T-helper 22 cell (primary cell): ENCODE measurements around the gene ZNF776.
"Not testable (repeated sequence)": the region's sequence is repeated elsewhere in the genome, so short reads cannot be mapped to it uniquely, and the experiment has no call there.

Source experiments
- DNase-seq: peaks from one replicate; pipeline ENCODE4 v3.0.0-alpha.2; 2020; ENCODE audit warnings: low read depth

The ZNF776 gene

GRCh38 chr19:57778336-57778735 lies 31.7 kb downstream of the ZNF776 start:
- DNase-seq: no peak

- DNase-seq: no peak
Observed at GRCh38 chr19:57779220-57779845, 32.7 kb downstream of the ZNF776 start.

- DNase-seq: no peak
Observed at GRCh38 chr19:57786286-57786685, 39.7 kb downstream of the ZNF776 start.

- DNase-seq: no peak
Observed at GRCh38 chr19:57786906-57787305, 40.3 kb downstream of the ZNF776 start.

GRCh38 chr19:57788114-57788692 lies 41.6 kb downstream of the ZNF776 start:
- DNase-seq: no peak

GRCh38 chr19:57789288-57789687 lies 42.7 kb downstream of the ZNF776 start:
- no peak for DNase-seq

GRCh38 chr19:57796580-57796979 lies 50.0 kb downstream of the ZNF776 start:
- not testable (repeated sequence) for DNase-seq

- no peak for DNase-seq
Observed at GRCh38 chr19:57800696-57801095, 54.1 kb downstream of the ZNF776 start.

- no peak for DNase-seq
Observed at GRCh38 chr19:57802269-57802668, 55.7 kb downstream of the ZNF776 start.

- no peak for DNase-seq
Observed at GRCh38 chr19:57803265-57803593, 56.6 kb downstream of the ZNF776 start.

GRCh38 chr19:57803594-57804325 lies 57.1 kb downstream of the ZNF776 start:
- DNase-seq: no peak

GRCh38 chr19:57807541-57807940 lies 60.9 kb downstream of the ZNF776 start:
- DNase-seq: no peak
